H1 (cell line): ENCODE results near the gene SFMBT2. TPM values are rescaled to one million over a fixed set of nuclear protein-coding genes. Genes with fewer than 3 reads are reported as not detected.
A peak's percentile ranks its signal among the peaks of the same experiment; 100 is the strongest.

Experiments used
- CTCF ChIA-PET: fragments of 300-600 bp; sonication (Branson Sonifier 250); formaldehyde crosslinking; loops from one replicate; lab custom pipeline; 2021; ENCODE audit not compliant: partially characterized antibody; lab: Charles Lee
- POLR2A ChIA-PET: fragments of 300-600 bp; sonication (Branson Sonifier 250); formaldehyde crosslinking; loops from one replicate; lab custom pipeline; 2021; ENCODE audit warnings: inconsistent platforms; ENCODE audit not compliant: partially characterized antibody; lab: Charles Lee
- DNase-seq, 2 experiments: peaks; one replicate each; pipeline versions ENCODE4 v3.0.0 to v3.0.0-alpha.2; 2010 to 2022; ENCODE audit warnings: low spot score in 2 of 2, low read depth in 1 of 2, mixed read lengths in 1 of 2
- FAIRE-seq: peaks from 2 replicates; lab custom pipeline; 2011; peaks lifted over from hg19 to GRCh38; lab: Jason Lieb, UNC
- H2AFZ ChIP-seq: 2 replicates; pipeline ENCODE4 v1.8.1; 2012; ENCODE audit warnings: low read length, inconsistent platforms
- H2AK5ac ChIP-seq: 2 replicates; pipeline ENCODE4 v1.6.1; 2013; ENCODE audit warnings: low read depth, low read length
- H2BK120ac ChIP-seq: replicated peaks from 2 replicates; pipeline ENCODE3; 2013; ENCODE audit warnings: low read depth, low read length, inconsistent platforms
- H2BK12ac ChIP-seq: 2 replicates; pipeline ENCODE4 v1.6.1; 2013; ENCODE audit warnings: low read depth, low read length
- H2BK15ac ChIP-seq: 2 replicates; pipeline ENCODE4 v1.6.1; 2013; ENCODE audit warnings: low read length
- H2BK20ac ChIP-seq: 2 replicates; pipeline ENCODE4 v1.6.1; 2013; ENCODE audit warnings: low read length
- H2BK5ac ChIP-seq: 2 replicates; pipeline ENCODE4 v1.6.1; 2013; ENCODE audit warnings: low read depth, low read length
- H3K14ac ChIP-seq: 2 replicates; pipeline ENCODE4 v1.6.1; 2013; ENCODE audit warnings: inconsistent platforms; ENCODE audit not compliant: insufficient read length
- H3K18ac ChIP-seq: 2 replicates; pipeline ENCODE4 v1.6.1; 2013; ENCODE audit warnings: low read length; ENCODE audit errors: extremely low read depth
- H3K23ac ChIP-seq: 2 replicates; pipeline ENCODE4 v1.6.1; 2013; ENCODE audit warnings: inconsistent platforms; ENCODE audit not compliant: insufficient read length
- H3K23me2 ChIP-seq: 2 replicates; pipeline ENCODE4 v1.6.1; 2013; ENCODE audit warnings: low read depth, low read length
- H3K27ac ChIP-seq: 2 replicates; pipeline ENCODE4 v1.6.1; 2011; ENCODE audit warnings: low read depth, low read length, inconsistent platforms
- H3K27me3 ChIP-seq, 4 experiments: replicated peaks in 1 of 4; 1 replicate in 1 of 4; 2 replicates in 3 of 4; pipeline versions ENCODE4 v1.6.1 to v1.8.1; 2011 to 2013; ENCODE audit warnings: low read length in 3 of 4, mild to moderate bottlenecking in 3 of 4, inconsistent platforms in 2 of 4, mixed read lengths in 2 of 4, moderate library complexity in 1 of 4; ENCODE audit not compliant: control insufficient read depth in 3 of 4, insufficient read depth in 3 of 4; ENCODE audit errors: extremely low read depth in 1 of 4
- H3K36me3 ChIP-seq, 4 experiments: 2 replicates each; pipeline versions ENCODE4 v1.6.1 to v1.8.1; 2011 to 2013; ENCODE audit warnings: mild to moderate bottlenecking in 4 of 4, low read length in 3 of 4, moderate library complexity in 2 of 4, control low read depth in 1 of 4, inconsistent platforms in 1 of 4; ENCODE audit not compliant: insufficient read depth in 4 of 4, control insufficient read depth in 2 of 4
- H3K4ac ChIP-seq: replicated peaks from 2 replicates; pipeline ENCODE3; 2013; ENCODE audit warnings: low read length, low read depth, mixed read lengths, inconsistent platforms; ENCODE audit not compliant: insufficient read length
- H3K4me1 ChIP-seq, 4 experiments: replicated peaks in 1 of 4; 1 replicate in 1 of 4; 2 replicates in 3 of 4; pipeline versions ENCODE4 v1.6.1 to v1.8.1; 2011 to 2013; ENCODE audit warnings: low read length in 3 of 4, inconsistent platforms in 2 of 4, mixed read lengths in 1 of 4; ENCODE audit not compliant: insufficient read depth in 4 of 4, control insufficient read depth in 3 of 4
- H3K4me2 ChIP-seq, 2 experiments: 2 replicates each; pipeline versions ENCODE4 v1.6.1 to v1.8.1; 2011 to 2013; ENCODE audit warnings: low read depth in 2 of 2, low read length in 2 of 2, control low read depth in 1 of 2, inconsistent platforms in 1 of 2, mild to moderate bottlenecking in 1 of 2; ENCODE audit not compliant: insufficient read depth in 1 of 2
- H3K4me3 ChIP-seq, 4 experiments: fragments of 200-600, 300-600 bp in 1 of 4; sonication (generic), shearing (Covaris generic), sonication (Bioruptor Twin) in 1 of 4; 2 replicates each; pipeline versions ENCODE4 v1.5.1 to v1.8.1; 2011 to 2016; ENCODE audit warnings: low read length in 4 of 4, low read depth in 3 of 4, control low read depth in 2 of 4, inconsistent platforms in 2 of 4, mild to moderate bottlenecking in 2 of 4, mixed read lengths in 1 of 4, moderate library complexity in 1 of 4; ENCODE audit not compliant: insufficient read depth in 2 of 4; ENCODE audit errors: extremely low read depth in 1 of 4
- H3K56ac ChIP-seq: replicated peaks from 2 replicates; pipeline ENCODE3; 2013; ENCODE audit warnings: low read depth, mild to moderate bottlenecking, mixed read lengths, low read length, inconsistent platforms; ENCODE audit not compliant: insufficient read length
- H3K79me1 ChIP-seq: 2 replicates; pipeline ENCODE4 v1.6.1; 2013; ENCODE audit warnings: low read depth, low read length, control low read depth
- H3K79me2 ChIP-seq, 2 experiments: 2 replicates each; pipeline versions ENCODE4 v1.6.1 to v1.8.1; 2012 to 2013; ENCODE audit warnings: low read length in 2 of 2, mild to moderate bottlenecking in 2 of 2, inconsistent platforms in 1 of 2; ENCODE audit not compliant: insufficient read depth in 2 of 2, control insufficient read depth in 1 of 2
- H3K9ac ChIP-seq, 4 experiments: replicated peaks in 1 of 4; 1 replicate in 1 of 4; 2 replicates in 3 of 4; pipeline versions ENCODE4 v1.6.1 to v1.8.1; 2011 to 2013; ENCODE audit warnings: low read depth in 3 of 4, low read length in 3 of 4, control low read depth in 2 of 4, mild to moderate bottlenecking in 2 of 4, moderate library complexity in 2 of 4, inconsistent platforms in 1 of 4; ENCODE audit errors: extremely low read depth in 1 of 4
- H3K9me3 ChIP-seq, 2 experiments: 2 replicates each; pipeline versions ENCODE4 v1.6.1 to v1.8.1; 2012 to 2013; ENCODE audit warnings: mild to moderate bottlenecking in 2 of 2, moderate library complexity in 2 of 2, control low read depth in 1 of 2, inconsistent platforms in 1 of 2, low read depth in 1 of 2, low read length in 1 of 2, mixed read lengths in 1 of 2; ENCODE audit not compliant: insufficient read depth in 2 of 2
- H4K20me1 ChIP-seq, 2 experiments: replicated peaks in 1 of 2; 2 replicates each; pipeline versions ENCODE3 to v1.8.1; 2011 to 2013; ENCODE audit warnings: inconsistent platforms in 2 of 2, low read length in 2 of 2, mild to moderate bottlenecking in 1 of 2; ENCODE audit not compliant: insufficient read depth in 2 of 2, control insufficient read depth in 1 of 2
- H4K5ac ChIP-seq: 2 replicates; pipeline ENCODE4 v1.6.1; 2013; ENCODE audit warnings: low read length, low read depth, mixed read lengths, inconsistent platforms; ENCODE audit not compliant: insufficient read length
- H4K8ac ChIP-seq: 2 replicates; pipeline ENCODE4 v1.8.0; 2013; ENCODE audit warnings: mild to moderate bottlenecking, moderate library complexity, low read length, inconsistent platforms; ENCODE audit not compliant: insufficient read depth; ENCODE audit errors: extremely low read depth
- H4K91ac ChIP-seq: replicated peaks from 2 replicates; pipeline ENCODE3; 2013; ENCODE audit warnings: low read length, mixed read lengths, inconsistent platforms; ENCODE audit not compliant: insufficient read length
- BCL11A ChIP-seq, 2 experiments: IDR thresholded peaks; one replicate each; pipeline ENCODE4 v1.6.1; 2011; ENCODE audit warnings: low read depth in 2 of 2, low read length in 2 of 2, mild to moderate bottlenecking in 2 of 2
- CTCF ChIP-seq, 3 experiments: IDR thresholded peaks; 1 replicate in 2 of 3; 2 replicates in 1 of 3; pipeline versions ENCODE4 v1.5.1 to v1.6.1; 2011; ENCODE audit warnings: low read length in 3 of 3, mild to moderate bottlenecking in 3 of 3, inconsistent platforms in 2 of 3, low read depth in 1 of 3, moderate library complexity in 1 of 3; ENCODE audit not compliant: insufficient read depth in 1 of 3; ENCODE audit errors: control extremely low read depth in 1 of 3
- RAD21 ChIP-seq, 2 experiments: IDR thresholded peaks in 1 of 2; conservative IDR thresholded peaks in 1 of 2; 2 replicates each; pipeline ENCODE4 v1.6.1; 2011; ENCODE audit warnings: low read depth in 2 of 2, low read length in 2 of 2, improper control_type of control experiment in 1 of 2, inconsistent platforms in 1 of 2, mild to moderate bottlenecking in 1 of 2, moderate library complexity in 1 of 2
- RFX5 ChIP-seq: IDR thresholded peaks from 2 replicates; pipeline ENCODE4 v1.6.1; 2011; ENCODE audit warnings: low read depth, low read length, improper control_type of control experiment, borderline replicate concordance
- SIN3A ChIP-seq, 2 experiments: IDR thresholded peaks in 1 of 2; conservative IDR thresholded peaks in 1 of 2; 2 replicates each; pipeline ENCODE4 v1.6.1; 2011 to 2012; ENCODE audit warnings: low read length in 2 of 2, improper control_type of control experiment in 1 of 2, low read depth in 1 of 2, mild to moderate bottlenecking in 1 of 2
- TBP ChIP-seq: IDR thresholded peaks from 2 replicates; pipeline ENCODE4 v1.6.1; 2011; ENCODE audit warnings: low read depth, low read length, improper control_type of control experiment
- WGBS, 2 experiments: shearing (Covaris generic) in 1 of 2; methylation state at CpG; one replicate each; pipeline versions ENCODE4 v1.1.6 to v1.1.7; 2013 to 2015; ENCODE audit warnings: low lambda C conversion rate in 2 of 2, mixed read lengths in 2 of 2, inconsistent platforms in 1 of 2, low coverage in 1 of 2, missing lambda C conversion rate in 1 of 2; ENCODE audit not compliant: insufficient replicate concordance in 2 of 2, insufficient coverage in 1 of 2, insufficient read length in 1 of 2; ENCODE audit errors: extremely low coverage in 1 of 2, missing lambda C conversion rate in 1 of 2; 5-methylcytosine and 5-hydroxymethylcytosine counted together
- polyA plus RNA-seq, 7 experiments: library from polyadenylated mRNA; depleted of rRNA in 3 of 7; stranded (reverse) in 5 of 7; unstranded in 2 of 7; fragments of >200 nt in 5 of 7; fragments of 200-250 nt in 2 of 7; gene quantifications; 1 replicate in 5 of 7; 2 replicates in 1 of 7; 4 replicates in 1 of 7; pipeline versions ENCODE4 v1.2.1 to v1.2.3, GENCODE V29; 2011 to 2013; ENCODE audit warnings: missing spikeins in 2 of 7, mixed read lengths in 2 of 7
- total RNA-seq: library from RNA; stranded (reverse); fragmentation: NEBNext Ultra II Directional; extraction: Animal tissue kit (Norgen Biotek cat#: 25700); gene quantifications from 2 replicates; pipeline ENCODE4 v1.2.1, GENCODE V29; 2021

SFMBT2 gene
- total and polyA plus RNA-seq, 2 of the 8 experiments (the other 6 are each of a cell fraction or from before 2014, with no cell fraction given) = 2.9 to 11.0 TPM

GRCh38 chr10:7417103-7417623 lies 6.3 kb upstream of the SFMBT2 start:
- H4K20me1 ChIP-seq = no peaks in the 10 kb centered on the region
- H3K27me3 ChIP-seq = peaks cover 9 to 28% (median 15%) of the 10 kb centered on the region in 4 experiments; a peak in 6 of 7 replicates
- H3K18ac ChIP-seq = no peak overlapping the region
- H2BK120ac ChIP-seq = no peak overlapping the region
- DNase-seq (no peak), FAIRE-seq (no peak)
- H2BK20ac ChIP-seq = no peak overlapping the region
- no peak overlapping the region for H4K91ac ChIP-seq
- no peak overlapping the region for H2AFZ ChIP-seq
- H3K9me3 ChIP-seq = no peaks in the 10 kb centered on the region
- H3K27ac ChIP-seq = no peak overlapping the region
- no peak overlapping the region for H3K9ac ChIP-seq
- H3K4me2 ChIP-seq = no peak overlapping the region
- H3K4me3 ChIP-seq = no peak overlapping the region
- no peaks in the 10 kb centered on the region for H3K79me2 ChIP-seq
- no peaks in the 10 kb centered on the region for H3K36me3 ChIP-seq
- peaks cover 2 to 4% (median 3%) of the 10 kb centered on the region in 4 experiments; a peak in 4 of 7 replicates for H3K4me1 ChIP-seq
- no peak overlapping the region for H3K14ac ChIP-seq
- WGBS, 2 experiments = 51 to 100% methylated on average over 1 to 2 of the region's 2 CpGs
- H4K5ac ChIP-seq = no peak overlapping the region
- H3K23ac ChIP-seq = no peak overlapping the region
- no peak overlapping the region for H2AK5ac ChIP-seq
- ChIA-PET POLR2A (no interaction called here), CTCF (interaction anchor here (1.1 to 1.8 kb wide), 5 partner anchors 9 to 707 kb away, joined by 3 to 6 read pairs (median 4); no protein-coding TSS in a partner anchor)
- peaks cover 11% of the 10 kb centered on the region; the same call in 1 of the 2 replicates for H3K23me2 ChIP-seq
- H2BK15ac ChIP-seq = no peak overlapping the region
- no peak overlapping the region for H4K8ac ChIP-seq
- H3K56ac ChIP-seq = no peak overlapping the region
- no peaks in the 10 kb centered on the region for H3K79me1 ChIP-seq
- TF ChIP-seq SIN3A (conservative IDR thresholded peaks at IDR 0.05 in 1 of 2, IDR thresholded peaks at IDR 0.05 in 1 of 2; ENCODE audit: low read depth in 1 of 2, low read length in 2 of 2) = no peak
- no peak for TF ChIP-seq TBP
- TF ChIP-seq CTCF (IDR thresholded peaks at IDR 0.05; ENCODE audit: control extremely low read depth in 1 of 3, insufficient read depth in 1 of 3, low read depth in 1 of 3, low read length in 3 of 3) = peak in 1 of 3 experiments; percentile 42; a peak in 2 of 4 replicates
- peak in 1 of 2 experiments; percentile 53 for TF ChIP-seq RAD21 (IDR thresholded peaks at IDR 0.05 in 1 of 2, conservative IDR thresholded peaks at IDR 0.05 in 1 of 2; ENCODE audit: low read depth in 2 of 2, low read length in 2 of 2)
- TF ChIP-seq RFX5 = no peak
- TF ChIP-seq BCL11A (IDR thresholded peaks at IDR 0.05; ENCODE audit: low read depth in 2 of 2, low read length in 2 of 2) = no peak
- no peak overlapping the region for H2BK5ac ChIP-seq
- no peak overlapping the region for H3K4ac ChIP-seq
- H2BK12ac ChIP-seq = no peak overlapping the region
